ENCODE results near the gene WIPI1. TPM values are rescaled to one million over a fixed set of nuclear protein-coding genes. Genes with fewer than 3 reads are reported as not detected.
A peak's percentile ranks its signal among the peaks of the same experiment; 100 is the strongest.

WIPI1 gene
- total RNA-seq, result 10 to 100 TPM; 27.0 to 59.4 (median 43.5) TPM

- Histone ChIP-seq H3K36me3 (peaks cover 0 to 7% (median 5%) of the 10 kb centered on the region in 4 donors), H3K27me3 (no peaks in the 10 kb centered on the region), H3K27ac (replicated peaks in 1 of 4) (peak within 1 kb of the TSS; percentile 94 to 99 (median 96)), H3K4me3 (peak within 1 kb of the TSS; percentile 79 to 95 (median 88)), H3K9me3 (no peaks in the 10 kb centered on the region), H3K4me1 (peaks cover 28 to 41% (median 39%) of the 10 kb centered on the region in 4 donors)
- 4% methylated on average over 10 of the region's 39 CpGs for WGBS
- intact Hi-C loops (cut with DNase I), result no loop called here
- DNase-seq (ENCODE audit: extremely low spot score), result peak; percentile 93
- no peak for TF ChIP-seq EP300 (IDR thresholded peaks at IDR 0.05)
- peak; percentile 88 for TF ChIP-seq POLR2A (IDR thresholded peaks at IDR 0.05; ENCODE audit: low read depth)
- TF ChIP-seq POLR2AphosphoS5 (IDR thresholded peaks at IDR 0.05), result no peak
These were observed at the start of gene WIPI1 for GRCh38 chr17:68457168-68457538. Gene WIPI1, minus strand, starts transcription at chr17:68457496. Its CDS starts 75 bp downstream, at chr17:68457421.

GRCh38 chr17:68505951-68506350 lies 48.7 kb upstream of the WIPI1 start:
- H3K27ac ChIP-seq (replicated peaks in 1 of 4), result no peak overlapping the region
- WGBS, result 90% methylated on average over 1 of the region's 1 CpG

GRCh38 chr17:68501074-68501473 lies 43.8 kb upstream of the WIPI1 start:
- no peak for DNase-seq (ENCODE audit: extremely low spot score)
- WGBS, result 51% methylated on average over 3 of the region's 3 CpGs
- no peak overlapping the region for H3K4me3 ChIP-seq
- no peaks in the 10 kb centered on the region for H3K36me3 ChIP-seq
- H3K27me3 ChIP-seq, result peaks cover 0 to 11% (median 0%) of the 10 kb centered on the region in 4 donors
- H3K9me3 ChIP-seq, result no peaks in the 10 kb centered on the region
- no peak overlapping the region for H3K27ac ChIP-seq (replicated peaks in 1 of 4)
- peaks cover 0 to 7% (median 0%) of the 10 kb centered on the region in 4 donors for H3K4me1 ChIP-seq
- TF ChIP-seq, protein P1, sequence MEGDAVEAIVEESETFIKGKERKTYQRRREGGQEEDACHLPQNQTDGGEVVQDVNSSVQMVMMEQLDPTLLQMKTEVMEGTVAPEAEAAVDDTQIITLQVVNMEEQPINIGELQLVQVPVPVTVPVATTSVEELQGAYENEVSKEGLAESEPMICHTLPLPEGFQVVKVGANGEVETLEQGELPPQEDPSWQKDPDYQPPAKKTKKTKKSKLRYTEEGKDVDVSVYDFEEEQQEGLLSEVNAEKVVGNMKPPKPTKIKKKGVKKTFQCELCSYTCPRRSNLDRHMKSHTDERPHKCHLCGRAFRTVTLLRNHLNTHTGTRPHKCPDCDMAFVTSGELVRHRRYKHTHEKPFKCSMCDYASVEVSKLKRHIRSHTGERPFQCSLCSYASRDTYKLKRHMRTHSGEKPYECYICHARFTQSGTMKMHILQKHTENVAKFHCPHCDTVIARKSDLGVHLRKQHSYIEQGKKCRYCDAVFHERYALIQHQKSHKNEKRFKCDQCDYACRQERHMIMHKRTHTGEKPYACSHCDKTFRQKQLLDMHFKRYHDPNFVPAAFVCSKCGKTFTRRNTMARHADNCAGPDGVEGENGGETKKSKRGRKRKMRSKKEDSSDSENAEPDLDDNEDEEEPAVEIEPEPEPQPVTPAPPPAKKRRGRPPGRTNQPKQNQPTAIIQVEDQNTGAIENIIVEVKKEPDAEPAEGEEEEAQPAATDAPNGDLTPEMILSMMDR (IDR thresholded peaks at IDR 0.05), result no peak
- TF ChIP-seq POLR2A (IDR thresholded peaks at IDR 0.05; ENCODE audit: low read depth), result no peak
- no peak for TF ChIP-seq EP300 (IDR thresholded peaks at IDR 0.05)
- TF ChIP-seq POLR2AphosphoS5 (IDR thresholded peaks at IDR 0.05), result no peak
- intact Hi-C loops (cut with DNase I), result no loop called here

More at GRCh38 chr17:68505951-68506350, 48.7 kb upstream of the WIPI1 start:
- Histone ChIP-seq H3K36me3 (no peaks in the 10 kb centered on the region), H3K9me3 (no peaks in the 10 kb centered on the region), H3K27me3 (peaks cover 0 to 5% (median 0%) of the 10 kb centered on the region in 4 donors), H3K4me1 (peaks cover under 1 to 3% (median under 1%) of the 10 kb centered on the region in 4 donors), H3K4me3 (no peak overlapping the region)
- no peak for DNase-seq (ENCODE audit: extremely low spot score)
- intact Hi-C loops (cut with DNase I), result no loop called here
- TF ChIP-seq EP300 (IDR thresholded peaks at IDR 0.05) (no peak), POLR2AphosphoS5 (IDR thresholded peaks at IDR 0.05) (no peak), POLR2A (IDR thresholded peaks at IDR 0.05; ENCODE audit: low read depth) (no peak)
- TF ChIP-seq, protein P1 (IDR thresholded peaks at IDR 0.05), result no peak

GRCh38 chr17:68499587-68499986 lies 42.3 kb upstream of the WIPI1 start:
- intact Hi-C loops (cut with DNase I), result no loop called here
- 85% methylated on average over 5 of the region's 5 CpGs for WGBS
- Histone ChIP-seq H3K27me3 (peaks cover 0 to 11% (median 0%) of the 10 kb centered on the region in 4 donors), H3K4me3 (no peak overlapping the region), H3K9me3 (no peaks in the 10 kb centered on the region), H3K27ac (replicated peaks in 1 of 4) (no peak overlapping the region), H3K4me1 (peaks cover 0 to 7% (median 0%) of the 10 kb centered on the region in 4 donors), H3K36me3 (no peaks in the 10 kb centered on the region)
- no peak for TF ChIP-seq POLR2A (IDR thresholded peaks at IDR 0.05; ENCODE audit: low read depth)
- no peak for TF ChIP-seq POLR2AphosphoS5 (IDR thresholded peaks at IDR 0.05)
- TF ChIP-seq, protein P1 (IDR thresholded peaks at IDR 0.05), result no peak
- TF ChIP-seq EP300 (IDR thresholded peaks at IDR 0.05), result no peak
- DNase-seq (ENCODE audit: extremely low spot score), result no peak

DNA sequence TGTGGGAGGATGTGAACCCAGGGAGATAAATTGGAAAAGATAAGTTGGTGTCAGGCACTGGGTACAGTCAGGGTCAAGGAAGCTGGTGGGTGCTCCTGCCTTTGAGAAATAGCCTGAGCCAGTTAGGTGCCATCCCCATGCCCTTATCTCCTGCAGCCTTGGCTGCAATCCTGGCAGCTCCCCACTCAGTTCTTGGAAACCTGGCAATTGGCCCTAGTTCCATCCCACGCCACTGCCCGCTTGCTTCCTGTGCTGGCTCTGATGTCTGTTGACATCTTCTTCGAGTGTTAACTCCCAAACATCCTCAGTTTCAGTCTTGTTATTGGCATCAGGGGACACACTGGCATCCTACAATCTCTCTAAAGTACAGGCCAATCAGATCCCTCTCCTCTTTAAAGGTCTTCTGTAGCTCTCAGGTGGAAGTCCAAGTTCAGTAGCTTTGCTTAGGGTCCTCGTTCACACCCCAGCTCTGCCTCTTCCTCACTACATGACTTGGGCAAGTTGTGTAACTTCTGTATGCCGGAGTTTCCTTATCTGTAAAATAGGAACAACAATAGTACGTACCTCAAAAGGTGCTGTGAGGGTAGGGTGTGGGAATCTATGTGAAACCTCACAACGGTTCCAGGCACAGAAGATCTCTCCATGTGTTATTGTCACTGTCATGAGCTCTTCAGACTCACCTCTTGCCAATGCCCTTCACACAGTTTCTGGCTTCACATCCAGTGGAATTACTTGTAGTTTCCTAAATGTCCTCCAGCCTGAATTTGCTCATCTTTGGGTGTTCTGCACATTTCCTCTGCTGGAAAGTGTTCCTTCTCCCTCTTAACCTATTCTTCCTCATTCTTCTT lies 41.4 kb upstream of the WIPI1 start:
- intact Hi-C loops (cut with DNase I), result no loop called here
- H3K27me3 ChIP-seq, result peaks cover 0 to 11% (median 0%) of the 10 kb centered on the region in 4 donors
- peak overlapping the region in 2 of 4 donors; percentile 26 to 49 for H3K27ac ChIP-seq (replicated peaks in 1 of 4)
- H3K4me1 ChIP-seq, result peaks cover under 1 to 8% (median under 1%) of the 10 kb centered on the region in 4 donors
- WGBS, result 61% methylated on average over 7 of the region's 7 CpGs
- H3K36me3 ChIP-seq, result no peaks in the 10 kb centered on the region
- H3K4me3 ChIP-seq, result no peak overlapping the region
- TF ChIP-seq, protein P1 (IDR thresholded peaks at IDR 0.05), result no peak
- no peak for TF ChIP-seq POLR2A (IDR thresholded peaks at IDR 0.05; ENCODE audit: low read depth)
- TF ChIP-seq EP300 (IDR thresholded peaks at IDR 0.05), result no peak
- no peak for TF ChIP-seq POLR2AphosphoS5 (IDR thresholded peaks at IDR 0.05)
- DNase-seq (ENCODE audit: extremely low spot score), result no peak
- H3K9me3 ChIP-seq, result no peaks in the 10 kb centered on the region
